SU-DHL-6 (cell line): ENCODE results near the gene SCGB3A1.

ENCODE experiments used
- CTCF ChIP-seq: fragments of 200-600 bp; sonication (generic); IDR thresholded peaks from one replicate; pipeline ENCODE4 v1.5.1; 2017; ENCODE audit warnings: antibody characterized with exemption, mild to moderate bottlenecking, low read length, moderate library complexity; ENCODE audit not compliant: insufficient read depth, poor library complexity, severe bottlenecking
- EZH2phosphoT487 ChIP-seq: fragments of 200-600 bp; sonication (generic), shearing (Covaris generic); conservative IDR thresholded peaks from 2 replicates; pipeline ENCODE4 v1.6.1; 2018; ENCODE audit warnings: mild to moderate bottlenecking, antibody characterized with exemption, low read length, moderate library complexity, mixed read lengths

DNA sequence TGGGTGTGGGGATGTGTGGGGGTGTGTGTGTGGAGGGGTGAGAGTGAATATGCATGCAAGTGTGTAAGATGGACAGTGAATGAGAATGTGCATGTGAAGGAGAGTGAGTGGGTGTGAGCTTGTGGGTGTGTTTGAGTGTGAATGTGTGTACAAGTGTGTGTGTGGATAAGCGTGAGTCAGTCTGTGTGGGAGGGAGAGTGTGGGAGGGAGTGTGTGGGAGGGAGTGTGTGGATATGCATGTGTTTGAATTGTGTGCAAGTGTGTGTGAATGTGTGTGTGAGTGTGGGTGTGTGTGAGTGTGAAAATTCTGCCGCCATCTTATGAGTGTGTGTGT, 3.7 kb upstream of the SCGB3A1 start:
- TF ChIP-seq CTCF: no peak
- no peak for TF ChIP-seq EZH2phosphoT487
